Epidermal melanocyte (primary cell): ENCODE data around the gene NACC1.
A peak's percentile ranks its signal among the peaks of the same experiment; 100 is the strongest.

Experiments
- DNase-seq: peaks from one replicate; pipeline ENCODE4 v3.0.0; 2011; ENCODE audit warnings: low spot score; ENCODE audit not compliant: insufficient read length

NACC1 gene

GRCh38 chr19:13100031-13100588 is 18.0 kb upstream of the NACC1 start:
- no peak for DNase-seq

DNA sequence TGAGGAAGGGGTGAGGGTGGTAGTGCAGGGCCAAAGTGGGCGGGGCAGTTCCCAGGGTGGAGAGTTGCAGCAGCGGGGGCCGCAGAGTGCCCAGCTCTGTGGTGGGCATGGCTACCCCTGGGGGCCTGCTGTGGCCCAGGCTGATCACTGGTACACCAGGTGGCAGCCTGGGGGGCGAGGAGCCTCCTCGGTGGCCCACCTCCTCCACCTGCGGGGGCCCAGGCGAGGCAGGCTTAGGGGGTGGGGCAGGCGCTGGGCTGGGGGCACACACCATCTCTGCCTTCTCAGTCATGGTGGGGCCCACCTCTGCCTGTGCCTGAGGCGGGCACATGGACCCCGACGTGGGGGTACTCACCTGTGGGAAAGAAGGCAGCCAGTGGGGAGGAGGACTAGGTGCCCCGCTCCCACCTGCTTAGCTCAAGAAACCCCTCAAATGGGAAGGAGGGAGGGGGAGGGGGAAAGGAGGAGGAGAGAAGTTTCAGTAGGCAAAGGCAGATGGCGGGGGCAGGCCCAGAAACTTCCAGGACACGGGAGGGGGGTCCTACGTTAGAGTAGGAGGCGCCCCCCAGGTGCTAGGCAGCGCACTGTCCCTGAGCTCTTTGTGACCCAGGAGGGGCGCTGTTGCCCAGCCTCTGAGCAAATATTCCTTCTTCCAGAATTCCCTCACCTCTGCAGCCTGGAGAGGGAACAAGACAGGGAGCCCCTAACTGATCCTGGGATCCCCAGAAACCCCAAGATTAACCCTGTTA is 17.0 kb upstream of the NACC1 start:
- no peak for DNase-seq

DNA sequence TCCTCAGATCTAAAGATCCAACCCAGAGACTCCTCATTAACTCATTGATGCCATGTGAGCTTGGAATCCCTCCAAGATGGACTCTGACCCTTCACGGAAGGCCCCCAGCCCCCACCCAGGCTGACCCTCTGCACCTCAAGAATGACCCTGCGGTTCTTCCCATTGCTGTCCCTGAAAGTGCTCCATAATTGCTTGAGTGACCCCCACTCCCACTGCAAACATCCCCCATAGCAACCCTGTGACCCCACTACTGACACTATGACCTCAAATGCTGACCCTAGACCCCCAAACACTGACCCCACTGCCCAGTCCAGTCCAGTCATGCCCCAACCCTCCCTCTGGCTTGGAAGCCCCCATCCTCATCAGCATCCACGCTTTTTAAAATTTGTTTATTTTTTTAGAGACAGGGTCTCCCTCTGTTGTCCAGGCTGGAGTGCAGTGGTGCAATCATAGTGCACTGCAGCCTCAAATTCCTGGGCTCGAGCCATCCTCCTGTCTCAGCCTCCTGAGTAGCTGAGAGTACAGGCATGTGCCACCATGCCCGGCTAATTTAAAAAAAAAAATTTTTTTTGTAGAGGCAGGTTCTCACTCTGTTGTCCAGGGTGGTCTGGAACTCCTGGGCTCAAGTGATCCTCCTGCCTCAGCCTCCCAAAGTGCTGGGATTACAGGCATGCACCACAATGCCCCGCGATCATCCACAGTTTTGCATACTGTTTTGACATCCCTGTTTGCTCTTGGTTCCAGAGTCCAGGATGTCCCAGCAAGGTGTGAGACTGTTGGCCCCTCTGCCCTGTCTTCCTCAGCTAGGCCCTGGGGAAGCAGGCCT is 16.3 kb upstream of the NACC1 start:
- DNase-seq: no peak

- DNase-seq: peak; percentile 75
Observed at GRCh38 chr19:13102416-13102665, 15.7 kb upstream of the NACC1 start.

GRCh38 chr19:13102666-13103580 is 15.1 kb upstream of the NACC1 start, which contains the start of gene LYL1:
Gene LYL1, minus strand, starts transcription at chr19:13102858. Its CDS starts 1,687 bp downstream, at chr19:13101171.
- DNase-seq: peak; percentile 76

- DNase-seq: no peak
Observed at GRCh38 chr19:13103581-13104359, 14.3 kb upstream of the NACC1 start.

DNA sequence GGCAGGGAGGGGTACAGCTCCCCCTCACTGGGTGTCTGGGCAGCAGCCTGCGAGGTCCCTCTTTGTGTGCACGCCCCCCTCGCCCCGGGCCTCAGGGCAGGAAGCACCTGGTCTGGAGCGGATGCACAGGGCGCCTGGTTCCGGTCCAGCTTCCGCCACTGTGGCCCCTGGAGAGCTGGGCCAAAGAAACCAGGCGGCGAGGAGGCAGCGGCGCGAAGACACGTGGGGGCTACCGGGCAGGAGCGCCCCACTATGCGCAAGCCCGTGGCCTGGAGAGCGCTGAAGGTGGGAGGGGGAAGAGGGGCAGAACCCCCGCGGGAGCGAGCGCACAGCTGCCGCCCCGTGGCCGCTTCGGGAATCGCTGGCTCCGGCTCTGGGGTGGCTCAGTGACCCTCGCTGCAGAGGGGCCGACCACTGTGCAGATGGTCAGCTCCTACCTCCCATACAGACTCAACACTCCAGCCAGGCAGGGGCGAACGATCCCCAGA is 13.7 kb upstream of the NACC1 start:
- DNase-seq: no peak

GRCh38 chr19:13104848-13105711 is 13.0 kb upstream of the NACC1 start:
- DNase-seq: no peak

DNA sequence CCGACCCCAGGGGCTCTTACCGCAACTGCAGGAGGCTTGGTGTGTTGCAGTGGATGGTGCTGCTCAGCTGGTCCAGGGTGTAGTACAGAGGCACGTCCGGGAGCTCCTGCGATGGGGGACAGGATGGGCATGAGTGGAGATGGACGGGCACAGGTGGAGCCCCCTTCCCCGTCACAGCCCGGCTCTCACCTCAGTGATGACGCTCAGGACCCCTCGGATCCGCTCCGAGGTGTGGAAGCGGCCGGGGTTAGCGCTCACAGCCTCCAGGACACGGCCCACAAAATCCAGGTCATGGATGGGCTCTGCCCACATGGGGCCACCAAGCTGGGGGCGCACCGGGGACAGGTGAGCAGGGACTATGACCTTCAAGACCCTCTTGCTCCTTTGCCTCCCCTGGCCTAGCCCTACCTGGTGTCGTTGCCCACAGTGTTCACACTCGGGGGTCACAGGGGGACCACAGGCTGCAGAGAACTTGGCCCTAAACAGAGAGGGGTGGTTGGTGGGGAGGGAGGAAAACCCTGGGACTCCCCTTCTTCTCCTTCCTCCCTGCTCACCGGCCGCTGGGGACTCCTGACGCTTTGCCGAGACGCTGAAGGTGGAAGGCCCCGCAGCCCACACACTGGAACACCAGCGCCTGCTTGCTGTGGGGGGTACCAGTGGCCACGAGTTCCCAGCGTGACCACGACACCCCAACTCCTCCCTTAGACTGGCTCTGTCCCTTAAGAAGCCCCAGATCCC is 8.5 kb upstream of the NACC1 start:
- DNase-seq: no peak

GRCh38 chr19:13110099-13110610 is 7.9 kb upstream of the NACC1 start:
- DNase-seq: no peak

DNA sequence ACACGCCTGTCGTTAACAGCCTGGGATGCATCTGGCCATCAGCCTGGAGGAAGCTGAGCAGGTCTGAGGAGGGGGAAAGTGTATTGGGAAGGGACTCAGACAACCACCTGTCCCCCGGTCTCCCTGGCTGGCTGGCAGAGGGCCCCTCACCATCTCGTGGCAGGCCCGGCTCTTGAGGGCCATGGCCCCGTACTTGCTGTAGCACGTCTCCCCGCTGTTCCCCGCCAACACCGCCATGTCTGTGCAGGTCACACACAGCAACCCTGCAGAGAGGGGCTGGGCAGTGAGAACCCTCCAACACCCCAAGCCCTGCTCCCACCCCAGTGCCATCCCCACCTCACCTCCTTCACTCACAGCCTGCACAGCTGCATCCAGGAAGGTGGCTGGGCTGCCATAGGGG is 5.5 kb upstream of the NACC1 start:
- DNase-seq: no peak

DNA sequence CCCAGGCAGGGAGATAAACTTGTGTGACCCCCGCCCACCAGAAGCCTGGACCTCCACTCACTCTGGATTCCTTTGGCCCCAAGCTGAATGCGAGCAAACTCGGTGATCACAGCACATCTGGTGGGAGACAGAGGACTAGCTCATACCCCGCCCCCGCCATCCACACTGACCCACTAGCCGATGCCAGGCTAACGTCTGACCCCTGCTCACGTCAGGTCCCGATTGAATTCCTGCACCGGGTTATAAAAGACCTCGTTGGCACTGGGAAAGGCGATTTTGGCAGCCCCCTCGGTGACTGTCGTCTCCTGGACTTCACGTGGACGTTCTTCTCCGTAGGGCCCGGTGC is 2.2 kb upstream of the NACC1 start:
- no peak for DNase-seq

DNA sequence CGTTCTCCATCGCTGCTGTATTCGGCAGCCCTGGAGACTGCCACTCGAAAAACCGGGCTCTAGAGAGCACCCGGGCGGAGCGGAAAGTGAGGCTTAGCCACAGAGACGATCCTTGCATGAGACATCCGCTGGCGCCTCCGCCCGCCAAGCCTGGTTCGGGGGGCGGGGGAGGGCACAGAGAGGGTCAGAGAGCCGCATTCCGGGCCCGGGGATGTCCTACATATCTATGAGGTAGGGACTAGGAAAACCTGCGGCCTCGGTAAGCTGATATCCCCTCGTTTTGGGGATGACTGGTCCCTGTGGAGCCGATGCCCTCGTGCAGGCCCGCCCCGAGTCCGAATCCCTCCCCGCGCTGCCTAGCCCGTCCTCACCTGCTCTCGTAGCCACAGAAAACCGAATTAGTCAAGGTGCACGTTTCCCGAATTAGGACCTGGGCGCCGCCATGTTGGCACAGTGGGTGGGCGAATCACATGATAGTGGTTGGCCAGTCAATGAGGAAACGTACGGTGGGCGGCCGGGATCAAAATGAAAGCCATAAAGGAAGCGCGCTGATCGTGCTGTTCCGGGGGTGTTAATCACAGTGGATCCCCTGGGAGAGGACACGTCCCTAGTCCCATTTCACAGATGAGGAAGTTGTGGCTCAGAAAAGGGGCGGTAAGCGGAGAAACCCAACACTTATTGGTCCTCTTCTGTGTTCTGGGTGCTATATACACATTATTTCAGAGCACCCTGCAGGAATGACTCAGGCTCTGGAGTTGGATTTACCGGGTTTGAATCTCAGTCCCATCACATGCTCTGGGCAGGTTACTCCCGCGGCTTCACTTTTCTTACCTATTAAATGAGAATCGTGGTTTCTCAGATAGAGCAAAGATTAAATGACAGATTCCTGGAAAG is 1.5 kb upstream of the NACC1 start, which contains the start of gene TRMT1:
TRMT1 (minus strand) TSS at position 459 of the 894 bp plus-strand sequence; CDS start at position 118, 341 bp downstream.
- DNase-seq: peak; percentile 100

DNA sequence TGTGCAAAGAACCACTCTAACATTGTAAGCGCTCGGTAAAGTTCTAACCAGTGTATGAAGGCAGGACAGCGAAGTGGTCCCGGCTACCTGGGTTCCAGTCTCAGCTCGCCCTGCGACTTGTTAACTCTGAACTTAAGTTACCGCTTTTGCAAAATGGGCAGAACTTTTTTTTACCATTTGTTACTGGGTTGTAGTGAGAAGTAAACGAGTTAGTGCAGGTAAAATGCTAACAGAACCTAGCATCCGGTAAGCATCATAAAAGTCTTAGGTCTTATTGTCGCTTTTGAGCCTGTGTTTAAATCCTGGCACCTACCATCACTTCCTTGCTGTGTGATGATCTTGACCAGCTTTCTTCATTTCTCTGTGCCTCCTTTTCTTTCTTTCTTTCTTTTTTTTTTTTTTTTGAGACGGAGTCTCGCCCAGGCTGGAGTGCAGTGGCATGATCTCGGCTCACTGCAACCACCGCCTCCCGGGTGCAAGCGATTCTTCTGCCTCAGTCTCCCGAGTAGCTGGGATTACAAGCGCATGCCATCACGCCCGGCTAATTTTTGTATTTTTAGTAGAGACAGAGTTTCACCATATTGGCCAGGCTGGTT is 790 bp upstream of the NACC1 start:
- no peak for DNase-seq

GRCh38 chr19:13118424-13119193 is 545 bp downstream of the NACC1 start:
- DNase-seq: no peak

DNA sequence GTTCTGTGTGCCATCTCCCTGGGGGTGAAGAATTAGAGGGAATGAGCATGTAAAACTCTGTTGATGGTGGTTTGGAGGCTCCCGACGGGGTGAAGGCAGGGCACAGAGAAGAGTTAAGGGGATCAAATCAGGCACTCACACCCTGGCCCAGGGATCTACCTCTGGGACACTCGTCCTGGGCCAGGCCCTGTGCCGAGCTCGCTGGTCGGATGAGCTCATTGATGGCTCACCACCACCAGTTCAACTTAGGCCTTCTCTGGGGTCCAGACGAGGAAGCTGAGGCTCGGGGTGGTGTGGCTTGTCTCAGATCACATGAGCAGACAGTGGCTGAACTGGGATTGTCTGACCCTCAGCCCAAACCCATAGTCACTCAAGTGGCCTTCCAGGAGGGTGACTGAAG is 1.6 kb downstream of the NACC1 start:
- DNase-seq: no peak

DNA sequence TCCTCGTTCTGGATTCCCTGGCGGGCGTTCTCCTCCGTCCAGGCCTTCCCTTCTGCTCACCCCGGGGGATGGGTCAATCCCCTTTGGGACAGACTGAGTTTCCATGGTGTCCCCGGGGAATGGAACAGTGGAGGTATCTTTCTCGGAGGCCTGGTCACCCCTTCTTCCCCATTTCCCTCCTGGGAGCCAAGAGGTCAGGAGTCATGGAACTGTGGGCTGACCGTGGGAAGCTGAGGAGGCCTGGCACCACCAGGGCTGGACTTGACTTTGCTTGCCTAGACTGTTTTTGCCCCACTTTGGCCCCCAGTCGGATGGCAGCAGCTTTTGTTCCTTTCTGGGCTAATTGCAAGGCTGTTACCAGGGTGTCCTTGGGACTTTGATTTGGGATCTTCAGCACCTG is 2.0 kb downstream of the NACC1 start:
- no peak for DNase-seq
